GM12865 (cell line): ENCODE data around the gene RHBDL3.
"Not testable (repeated sequence)": the region's sequence is repeated elsewhere in the genome, so short reads cannot be mapped to it uniquely, and the experiment has no call there.

Experiments used
- DNase-seq: peaks from one replicate; pipeline ENCODE4 v3.0.0; 2010; ENCODE audit warnings: low read depth
- H3K4me3 ChIP-seq: 2 replicates; pipeline ENCODE4 v1.5.1; 2011; ENCODE audit warnings: mild to moderate bottlenecking, low read depth, low read length, control low read depth
- TF ChIP-seq, protein P1 (sequence below): IDR thresholded peaks from 2 replicates; pipeline ENCODE4 v1.5.1; 2011; ENCODE audit warnings: low read length, control low read depth, low read depth, inconsistent platforms; ENCODE audit not compliant: insufficient read depth; ENCODE audit errors: missing control alignments

Gene RHBDL3

DNA sequence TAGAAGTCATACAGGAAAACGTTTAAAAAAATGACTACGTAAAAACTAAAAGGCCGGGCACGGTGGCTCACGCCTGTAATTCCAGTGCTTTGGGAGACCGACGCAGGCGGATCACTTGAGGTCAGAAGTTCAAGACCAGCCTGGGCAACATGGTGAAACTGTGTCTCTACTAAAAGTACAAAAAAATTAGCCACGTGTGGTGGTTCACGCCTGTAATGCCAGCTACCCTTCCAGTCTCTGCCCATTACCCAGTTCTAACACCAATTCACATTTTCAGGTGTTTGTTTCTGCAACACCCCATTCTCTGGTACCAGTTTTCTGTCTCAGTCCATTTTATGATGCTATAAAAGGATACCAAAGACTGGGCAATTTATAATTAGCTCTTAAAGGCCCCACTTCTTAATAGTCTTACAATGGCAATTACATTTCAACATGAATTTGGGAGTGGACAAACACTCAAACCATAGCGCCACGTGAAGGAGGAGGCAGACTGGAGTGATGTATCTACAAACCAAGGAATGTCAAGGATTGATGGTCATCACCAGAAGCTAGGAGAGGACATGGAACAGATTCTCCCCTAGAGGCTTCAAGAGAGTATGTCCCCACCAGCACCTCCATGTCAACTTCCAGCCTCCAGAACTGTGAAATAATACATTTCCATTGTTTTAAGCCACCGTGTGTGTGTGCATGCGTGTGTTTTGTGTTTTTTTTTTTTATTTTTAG is 77.1 kb downstream of the RHBDL3 start:
- H3K4me3 ChIP-seq: peak overlapping the region; percentile 63
- DNase-seq: no peak
- TF ChIP-seq, protein P1, sequence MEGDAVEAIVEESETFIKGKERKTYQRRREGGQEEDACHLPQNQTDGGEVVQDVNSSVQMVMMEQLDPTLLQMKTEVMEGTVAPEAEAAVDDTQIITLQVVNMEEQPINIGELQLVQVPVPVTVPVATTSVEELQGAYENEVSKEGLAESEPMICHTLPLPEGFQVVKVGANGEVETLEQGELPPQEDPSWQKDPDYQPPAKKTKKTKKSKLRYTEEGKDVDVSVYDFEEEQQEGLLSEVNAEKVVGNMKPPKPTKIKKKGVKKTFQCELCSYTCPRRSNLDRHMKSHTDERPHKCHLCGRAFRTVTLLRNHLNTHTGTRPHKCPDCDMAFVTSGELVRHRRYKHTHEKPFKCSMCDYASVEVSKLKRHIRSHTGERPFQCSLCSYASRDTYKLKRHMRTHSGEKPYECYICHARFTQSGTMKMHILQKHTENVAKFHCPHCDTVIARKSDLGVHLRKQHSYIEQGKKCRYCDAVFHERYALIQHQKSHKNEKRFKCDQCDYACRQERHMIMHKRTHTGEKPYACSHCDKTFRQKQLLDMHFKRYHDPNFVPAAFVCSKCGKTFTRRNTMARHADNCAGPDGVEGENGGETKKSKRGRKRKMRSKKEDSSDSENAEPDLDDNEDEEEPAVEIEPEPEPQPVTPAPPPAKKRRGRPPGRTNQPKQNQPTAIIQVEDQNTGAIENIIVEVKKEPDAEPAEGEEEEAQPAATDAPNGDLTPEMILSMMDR: no peak

DNA sequence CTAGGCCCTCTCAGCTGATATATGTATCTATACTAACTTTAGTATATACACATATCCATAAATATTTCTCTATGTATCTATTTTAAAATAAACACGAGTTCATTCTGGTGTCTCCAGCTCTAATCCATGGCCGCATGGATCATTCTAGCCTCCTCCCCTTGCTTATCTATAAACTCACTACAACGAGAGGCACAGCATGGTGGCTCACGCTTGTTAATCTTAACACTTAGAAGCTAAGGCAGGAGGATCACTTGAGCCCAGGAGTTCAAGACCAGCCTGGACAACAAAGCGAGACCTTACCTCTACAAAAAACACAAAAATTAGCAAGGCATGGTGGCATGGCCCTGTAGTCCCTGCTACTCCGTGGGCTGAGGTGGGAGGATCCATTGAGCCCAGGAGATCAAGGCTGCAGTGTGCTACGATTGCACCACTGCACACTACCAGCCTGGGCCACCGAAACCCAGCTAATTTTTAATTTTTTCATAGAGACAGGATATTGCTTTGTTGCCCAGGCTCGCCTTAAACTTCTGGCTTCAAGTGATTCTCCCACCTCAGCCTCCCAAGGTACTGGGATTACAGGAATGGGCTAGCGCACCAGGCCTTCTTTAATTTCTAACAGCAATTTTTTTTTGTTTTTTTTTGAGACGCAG is 80.4 kb downstream of the RHBDL3 start:
- TF ChIP-seq, protein P1: no peak
- H3K4me3 ChIP-seq: no peak overlapping the region
- DNase-seq: no peak

DNA sequence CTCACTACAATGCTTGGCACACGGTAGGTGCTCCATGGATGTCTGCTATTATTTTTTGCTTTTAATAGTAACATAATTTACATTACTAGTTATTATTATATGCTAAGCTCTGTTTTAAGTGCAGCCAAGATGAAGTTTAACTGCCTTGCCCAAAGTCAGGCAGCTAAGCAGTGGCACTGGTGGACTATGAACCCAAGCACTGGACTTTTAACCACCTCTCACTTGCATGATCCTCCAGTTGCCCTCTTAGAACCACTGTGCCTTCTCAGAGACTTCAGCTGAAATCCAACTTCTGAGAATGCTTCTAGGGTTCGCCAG is 82.8 kb downstream of the RHBDL3 start:
- DNase-seq: no peak
- no peak overlapping the region for H3K4me3 ChIP-seq
- TF ChIP-seq, protein P1: no peak

DNA sequence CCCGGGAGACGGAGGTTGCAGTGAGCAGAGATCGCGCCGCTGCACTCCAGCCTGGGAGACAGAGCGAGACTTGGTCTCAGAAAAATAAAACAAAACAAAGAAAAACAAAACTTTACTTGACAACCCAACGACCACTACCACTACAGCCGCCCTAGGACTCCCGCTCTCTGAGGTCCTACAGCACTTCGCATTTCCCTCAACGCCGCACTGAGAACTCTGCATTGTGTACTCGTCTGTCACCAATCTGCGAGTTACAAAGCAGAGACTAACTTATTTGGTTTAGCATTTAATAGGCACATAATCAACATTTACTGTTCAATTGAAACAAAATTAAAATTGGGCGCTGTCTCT is 83.8 kb downstream of the RHBDL3 start:
- TF ChIP-seq, protein P1: no peak
- peak; percentile 44 for DNase-seq

DNA sequence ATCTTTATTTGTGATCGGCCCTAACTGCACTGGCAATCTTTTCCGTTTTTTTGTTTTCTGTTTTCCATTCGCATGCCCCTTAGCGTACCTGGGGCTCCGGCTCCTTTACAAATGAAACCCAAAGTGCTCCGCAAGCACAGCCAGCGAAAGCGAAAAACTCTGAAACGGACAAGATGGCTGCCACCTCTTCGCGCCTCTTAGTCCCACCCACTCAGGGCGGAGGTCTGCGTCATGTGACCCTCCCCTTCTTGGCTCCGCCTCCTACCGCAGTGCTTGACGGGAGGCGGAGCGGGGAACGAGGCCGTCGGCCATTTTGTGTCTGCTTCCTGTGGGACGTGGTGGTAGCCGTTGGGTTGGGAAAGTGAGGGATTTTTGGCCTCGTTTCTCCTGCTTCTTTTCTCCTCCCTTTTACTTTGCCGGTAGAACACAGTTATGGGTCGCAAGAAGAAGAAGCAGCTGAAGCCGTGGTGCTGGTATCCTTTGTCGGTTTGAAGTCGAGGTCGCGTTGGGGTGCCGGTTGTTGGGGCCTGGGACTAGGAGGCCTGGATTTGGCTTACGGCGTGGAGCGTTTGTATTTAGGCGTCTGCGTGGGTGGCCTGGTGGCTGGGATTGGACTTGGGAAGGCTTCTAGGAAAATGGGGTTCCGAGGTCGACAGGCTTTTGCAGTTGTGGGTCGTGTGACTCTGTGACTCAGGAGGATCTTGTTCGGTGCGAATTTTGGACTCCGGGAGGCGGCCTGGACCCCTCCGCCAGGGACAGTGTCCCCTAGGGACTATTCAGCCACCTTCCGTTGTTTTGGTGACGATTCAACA is 84.4 kb downstream of the RHBDL3 start, which contains the start of gene ZNF207:
TSS of gene ZNF207 (plus strand) at position 304 of the 812 bp plus-strand sequence. CDS start at position 433, 129 bp downstream.
- DNase-seq: peak; percentile 99
- peak within 1 kb of the TSS; percentile 65 for H3K4me3 ChIP-seq
- TF ChIP-seq, protein P1: no peak

More for the DNA sequence above, 83.8 kb downstream of the RHBDL3 start:
- H3K4me3 ChIP-seq: peak overlapping the region; percentile 65

DNA sequence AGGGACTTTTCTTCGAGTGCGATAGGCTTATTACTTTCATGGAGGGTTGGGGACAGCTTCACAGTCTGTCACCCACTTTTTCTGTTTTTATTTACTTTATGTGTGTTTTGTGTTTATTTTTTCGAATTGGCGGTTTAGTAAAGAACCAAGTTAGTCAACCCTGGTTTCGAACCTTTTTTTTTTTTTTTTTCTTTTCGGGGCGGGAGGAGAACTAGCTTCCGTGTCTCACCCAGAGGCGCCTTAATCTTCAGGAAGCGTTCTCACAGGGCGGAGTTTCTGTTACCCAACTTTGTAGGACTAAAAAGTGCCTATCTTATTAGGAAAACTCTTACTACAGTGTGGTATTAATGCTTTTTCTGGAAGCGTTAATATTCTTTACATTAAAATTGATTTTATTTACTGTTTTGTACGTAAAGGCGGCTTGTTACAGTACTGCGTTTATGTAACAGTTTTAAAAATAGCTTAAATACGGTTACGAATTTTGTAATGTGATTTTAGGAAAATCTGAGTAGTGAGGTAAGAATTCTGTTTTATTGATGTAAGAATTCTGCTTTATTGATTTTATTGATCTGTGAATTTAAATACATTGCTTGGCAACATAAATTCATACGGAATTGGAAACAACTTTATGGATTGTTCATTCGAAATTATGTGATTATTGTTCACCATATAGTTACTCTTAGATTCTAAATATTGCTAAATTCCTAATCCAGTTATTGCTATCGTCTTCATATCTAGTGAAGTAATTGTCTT is 85.2 kb downstream of the RHBDL3 start:
- peak overlapping the region; percentile 65 for H3K4me3 ChIP-seq
- TF ChIP-seq, protein P1: no peak
- peak; percentile 73 for DNase-seq

DNA sequence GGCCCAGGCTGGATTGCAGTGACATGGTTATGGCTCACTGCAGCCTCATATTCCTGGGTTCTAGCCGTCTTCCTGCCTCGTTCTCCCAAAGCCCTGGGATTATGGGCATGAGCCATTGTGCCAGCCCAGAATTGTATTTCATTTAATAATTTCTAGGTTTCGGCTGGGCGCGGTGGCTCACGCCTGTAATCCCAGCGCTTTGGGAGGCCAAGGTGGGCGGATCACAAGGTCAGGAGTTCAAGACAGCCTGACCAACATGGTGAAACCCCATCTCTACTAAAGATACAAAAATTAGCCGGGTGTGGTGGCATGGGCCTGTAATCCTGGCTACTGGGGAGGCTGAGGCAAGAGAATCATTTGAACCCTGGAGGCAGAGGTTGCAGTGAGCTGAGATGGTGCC is 87.1 kb downstream of the RHBDL3 start:
- DNase-seq: not testable (repeated sequence)
- H3K4me3 ChIP-seq: peak overlapping the region; percentile 65
